Thyroid gland (tissue), 4 donors: ENCODE results near the gene AP2A2.

Source experiments
- CTCF ChIP-seq, 6 experiments: fragments of 200-600 bp in 3 of 6; fragments of 450-650 bp in 3 of 6; sonication (generic) in 3 of 6; IDR thresholded peaks; one replicate each; pipeline ENCODE4 v1.5.1; 2016 to 2019; ENCODE audit warnings: antibody characterized with exemption in 6 of 6, mild to moderate bottlenecking in 2 of 6, inconsistent platforms in 1 of 6, moderate library complexity in 1 of 6
- POLR2A ChIP-seq, 2 donors: fragments of 450-650 bp; IDR thresholded peaks; one replicate each; pipeline ENCODE4 v1.6.1; 2017; ENCODE audit warnings: antibody characterized with exemption in 2 of 2, mild to moderate bottlenecking in 2 of 2, moderate library complexity in 1 of 2

- no peak for TF ChIP-seq CTCF (IDR thresholded peaks at IDR 0.05)
- no peak for TF ChIP-seq POLR2A (IDR thresholded peaks at IDR 0.05)
These were observed 59.7 kb downstream of the AP2A2 start for GRCh38 chr11:985406-985805.
